ENCODE data around the gene TPM1. TPM values are rescaled to one million over a fixed set of nuclear protein-coding genes. Genes with fewer than 3 reads are reported as not detected.

The TPM1 gene
- total and polyA plus RNA-seq, 3 donors from 2014 or later: 126 to 135 (median 126) TPM

- no peaks in the 10 kb centered on the region for H3K9me3 ChIP-seq
- no peak for TF ChIP-seq CTCF (IDR thresholded peaks at IDR 0.05)
- TF ChIP-seq POLR2A (IDR thresholded peaks at IDR 0.05): no peak
- H3K27ac ChIP-seq: peak overlapping the region in 1 of 2 donors; percentile 85
- intact Hi-C loops (cut with DNase I; ENCODE audit: low total_unique reads): loop anchor here (10.0 kb wide), 2 partner anchors 54 to 256 kb away; no protein-coding TSS in a partner anchor
- H3K4me1 ChIP-seq: no peaks in the 10 kb centered on the region
- H3K27me3 ChIP-seq: no peaks in the 10 kb centered on the region
- H3K36me3 ChIP-seq (ENCODE audit: low read depth, missing control alignments): no peaks in the 10 kb centered on the region
- peak overlapping the region in 1 of 2 donors; percentile 3 for H3K4me3 ChIP-seq
- WGBS, 2 donors: 41 to 44% methylated on average over 5 to 6 of the region's 6 CpGs
- no peak for DNase-seq
Measured at GRCh38 chr15:63040954-63041353, 1.6 kb upstream of the TPM1 start.

GRCh38 chr15:63041402-63041973 lies 1.1 kb upstream of the TPM1 start:
- Histone ChIP-seq H3K9me3 (no peaks in the 10 kb centered on the region), H3K27me3 (no peaks in the 10 kb centered on the region), H3K4me1 (no peaks in the 10 kb centered on the region), H3K36me3 (ENCODE audit: low read depth, missing control alignments) (no peaks in the 10 kb centered on the region), H3K4me3 (peak overlapping the region; percentile 56 to 71), H3K27ac (peak overlapping the region; percentile 74 to 85)
- 33 to 42% methylated on average over 13 to 14 of the region's 14 CpGs for WGBS, 2 donors
- TF ChIP-seq CTCF (IDR thresholded peaks at IDR 0.05): no peak
- TF ChIP-seq POLR2A (IDR thresholded peaks at IDR 0.05): no peak
- intact Hi-C loops (cut with DNase I; ENCODE audit: low total_unique reads): loop anchor here (10.0 kb wide), 2 partner anchors 53 to 257 kb away; no protein-coding TSS in a partner anchor
- DNase-seq: no peak

- Histone ChIP-seq H3K4me1 (no peaks in the 10 kb centered on the region), H3K9me3 (no peaks in the 10 kb centered on the region), H3K27ac (peak overlapping the region; percentile 74 to 85), H3K4me3 (peak overlapping the region; percentile 56 to 71), H3K36me3 (ENCODE audit: low read depth, missing control alignments) (no peaks in the 10 kb centered on the region), H3K27me3 (no peaks in the 10 kb centered on the region)
- 0 to 1% methylated on average over 27 to 31 of the region's 31 CpGs for WGBS, 2 donors
- no peak for TF ChIP-seq POLR2A (IDR thresholded peaks at IDR 0.05)
- no peak for TF ChIP-seq CTCF (IDR thresholded peaks at IDR 0.05)
- intact Hi-C loops (cut with DNase I; ENCODE audit: low total_unique reads): loop anchor here (10.0 kb wide), 2 partner anchors 52 to 258 kb away; no protein-coding TSS in a partner anchor
- DNase-seq: no peak
Measured at GRCh38 chr15:63042877-63043334, 359 bp downstream of the TPM1 start.

GRCh38 chr15:63043335-63044076 lies 959 bp downstream of the TPM1 start:
- Histone ChIP-seq H3K36me3 (ENCODE audit: low read depth, missing control alignments) (no peaks in the 10 kb centered on the region), H3K9me3 (no peaks in the 10 kb centered on the region), H3K27me3 (no peaks in the 10 kb centered on the region), H3K27ac (peak overlapping the region; percentile 74 to 85), H3K4me3 (peak overlapping the region; percentile 56 to 71), H3K4me1 (no peaks in the 10 kb centered on the region)
- 0 to 1% methylated on average over 22 to 54 of the region's 54 CpGs for WGBS, 2 donors
- intact Hi-C loops (cut with DNase I; ENCODE audit: low total_unique reads): loop anchor here (10.0 kb wide), 2 partner anchors 51 to 259 kb away; no protein-coding TSS in a partner anchor
- TF ChIP-seq POLR2A (IDR thresholded peaks at IDR 0.05): no peak
- no peak for TF ChIP-seq CTCF (IDR thresholded peaks at IDR 0.05)
- DNase-seq: no peak
